ENCODE results near the gene NACA2.

GRCh38 chr17:61584866-61585265 lies 6.2 kb downstream of the NACA2 start:
- TF ChIP-seq CTCF (conservative IDR thresholded peaks at IDR 0.05; ENCODE audit: low read length) = no peak
- no peak for TF ChIP-seq EZH2phosphoT487 (IDR thresholded peaks at IDR 0.05; ENCODE audit: borderline replicate concordance)

All from Loucy (cell line).